Activated T-cell treated with anti-CD3 and anti-CD28 coated beads, Interleukin-2, amount 50 U/mL, for 24 hours (primary cell): Measurements from ENCODE around the gene EGFL6.
A peak's percentile ranks its signal among the peaks of the same experiment; 100 is the strongest.
"Not testable (repeated sequence)": the region's sequence is repeated elsewhere in the genome, so short reads cannot be mapped to it uniquely, and the experiment has no call there.

Experiments used
- DNase-seq: peaks from one replicate; pipeline ENCODE4 v3.0.0-alpha.2; 2020
- H3K27ac Mint-ChIP-seq: 2 replicates; pipeline ENCODE4 v1.8.0; 2020; ENCODE audit warnings: mild to moderate bottlenecking, mixed read lengths
- H3K27me3 Mint-ChIP-seq: 2 replicates; pipeline ENCODE4 v1.8.0; 2020; ENCODE audit warnings: mixed read lengths
- H3K36me3 Mint-ChIP-seq: 2 replicates; pipeline ENCODE4 v1.8.0; 2020; ENCODE audit warnings: low read depth, mixed read lengths
- H3K4me1 Mint-ChIP-seq: 2 replicates; pipeline ENCODE4 v1.8.0; 2020; ENCODE audit warnings: low read depth, mixed read lengths
- H3K4me3 Mint-ChIP-seq: 2 replicates; pipeline ENCODE4 v1.8.0; 2020; ENCODE audit warnings: mild to moderate bottlenecking, moderate library complexity, mixed read lengths
- H3K9me3 Mint-ChIP-seq: 2 replicates; pipeline ENCODE4 v1.8.0; 2020; ENCODE audit warnings: mixed read lengths

Gene EGFL6

DNA sequence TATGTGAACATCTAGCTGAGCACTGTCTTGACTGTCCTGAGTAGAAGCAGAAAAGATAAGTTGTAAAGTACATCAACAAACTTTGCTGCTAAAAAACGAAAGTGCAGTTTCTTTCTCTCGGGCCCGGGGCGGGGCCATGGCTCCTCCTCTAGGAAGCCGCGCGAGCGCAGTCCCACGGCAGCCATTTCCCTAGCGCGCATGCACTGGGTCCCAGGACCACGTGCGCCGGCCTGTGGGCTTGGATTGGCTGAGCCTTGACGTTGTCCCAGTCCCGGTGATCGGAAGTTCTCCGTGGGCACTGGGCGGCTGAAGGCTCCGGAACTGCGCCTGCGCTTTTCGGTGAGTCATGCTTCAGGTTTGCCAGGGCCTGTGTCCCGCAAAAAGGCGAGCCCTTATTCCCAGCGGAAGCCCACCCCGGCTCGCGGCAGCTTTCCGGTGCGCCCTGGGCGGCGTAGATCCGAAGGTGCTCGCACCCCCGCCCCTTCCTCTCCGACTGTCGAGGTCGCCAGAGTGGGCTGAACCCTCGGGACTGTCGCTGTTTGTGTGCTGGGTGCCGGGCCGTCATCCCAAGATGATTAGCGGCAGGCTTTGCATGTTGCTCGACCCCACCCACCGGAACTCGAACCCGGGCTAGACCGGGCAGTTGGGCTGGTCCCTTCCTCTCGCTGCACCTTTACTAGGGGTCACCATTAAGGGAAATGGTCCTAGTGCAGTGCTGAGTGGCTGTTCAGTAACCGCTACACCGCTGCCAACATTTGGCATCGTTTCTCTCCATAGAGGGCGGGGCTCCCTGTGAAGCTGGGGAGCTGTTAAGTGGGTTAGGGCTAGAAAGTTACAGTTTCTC is 83.7 kb downstream of the EGFL6 start, which contains the start of gene TCEANC:
Gene TCEANC, plus strand, starts transcription at position 292 of the 844 bp plus-strand sequence. CDS start 9,368 bp downstream, outside the sequence.
- peaks cover 29% of the 10 kb centered on the region for H3K4me1 Mint-ChIP-seq
- peak within 1 kb of the TSS; percentile 95 for H3K27ac Mint-ChIP-seq
- peaks cover 7% of the 10 kb centered on the region for H3K36me3 Mint-ChIP-seq
- peak within 1 kb of the TSS; percentile 85 for H3K4me3 Mint-ChIP-seq
- peaks cover 34% of the 10 kb centered on the region for H3K27me3 Mint-ChIP-seq
- no peaks in the 10 kb centered on the region for H3K9me3 Mint-ChIP-seq
- peak; percentile 98 for DNase-seq

DNA sequence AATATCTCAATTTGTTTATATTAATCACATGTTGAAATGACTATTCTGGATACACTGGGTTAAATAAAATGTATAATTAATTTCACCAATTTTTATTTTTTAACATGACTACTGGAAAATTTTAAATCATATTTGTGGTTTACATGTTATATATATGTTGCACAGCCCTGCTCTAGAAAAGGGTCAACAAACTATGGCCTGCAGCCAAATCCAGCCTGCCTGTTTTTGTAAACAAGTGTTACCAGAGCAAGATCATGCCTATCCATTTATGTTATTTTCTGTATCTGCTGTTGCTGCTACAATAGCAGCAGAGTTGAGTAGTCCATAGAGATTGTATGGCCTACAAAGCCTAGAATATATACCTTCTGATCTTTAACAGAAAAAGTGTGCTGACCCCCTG is 84.7 kb downstream of the EGFL6 start:
- H3K4me3 Mint-ChIP-seq, result no peak overlapping the region
- peaks cover 7% of the 10 kb centered on the region for H3K36me3 Mint-ChIP-seq
- DNase-seq, result no peak
- peaks cover 28% of the 10 kb centered on the region for H3K27me3 Mint-ChIP-seq
- no peak overlapping the region for H3K27ac Mint-ChIP-seq
- peaks cover 34% of the 10 kb centered on the region for H3K4me1 Mint-ChIP-seq
- no peaks in the 10 kb centered on the region for H3K9me3 Mint-ChIP-seq

DNA sequence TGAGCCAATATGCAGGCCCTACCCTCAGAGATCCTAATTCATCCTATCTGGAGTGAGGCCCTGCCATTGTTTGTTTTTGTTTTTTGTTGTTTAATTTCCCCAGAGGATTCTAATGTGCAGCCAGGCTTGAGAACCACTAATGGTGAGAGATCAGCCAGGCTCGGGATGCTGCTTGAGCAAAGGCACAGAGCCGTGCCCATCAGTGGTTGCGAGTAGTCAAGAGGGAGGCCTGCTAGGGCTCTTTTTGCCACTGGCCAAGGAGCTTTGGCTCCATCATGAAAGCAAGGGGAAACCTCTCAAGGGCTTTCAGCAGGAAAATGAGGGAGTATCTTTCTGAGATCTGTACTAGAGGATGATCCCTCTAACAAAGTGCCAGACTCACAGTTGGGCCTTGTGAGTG is 86.3 kb downstream of the EGFL6 start:
- Mint-ChIP-seq H3K27ac (no peak overlapping the region), H3K36me3 (peaks cover 13% of the 10 kb centered on the region), H3K27me3 (peaks cover 28% of the 10 kb centered on the region), H3K9me3 (no peaks in the 10 kb centered on the region), H3K4me1 (peaks cover 35% of the 10 kb centered on the region), H3K4me3 (no peak overlapping the region)
- DNase-seq, result no peak

DNA sequence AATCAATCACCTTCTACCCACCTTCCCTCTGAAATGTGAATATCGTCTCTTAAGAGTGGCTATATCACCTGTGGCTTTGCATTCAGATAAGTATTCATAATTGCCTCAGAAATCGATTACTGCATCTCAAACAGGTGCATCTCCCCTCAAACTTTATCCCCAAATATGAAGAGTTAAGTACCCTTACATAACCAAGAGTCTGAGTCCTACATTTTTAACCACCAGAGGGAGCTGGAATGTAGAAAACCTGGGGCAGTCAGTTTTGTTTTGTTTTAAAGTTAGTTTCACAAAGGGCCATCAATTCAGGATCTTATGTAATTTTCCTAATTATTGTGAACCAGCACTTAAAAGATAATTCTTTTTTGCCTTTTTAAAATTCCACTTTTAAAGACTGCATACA is 89.2 kb downstream of the EGFL6 start:
- H3K4me1 Mint-ChIP-seq, result peaks cover 32% of the 10 kb centered on the region
- no peak overlapping the region for H3K27ac Mint-ChIP-seq
- no peak overlapping the region for H3K4me3 Mint-ChIP-seq
- peaks cover 45% of the 10 kb centered on the region for H3K27me3 Mint-ChIP-seq
- H3K36me3 Mint-ChIP-seq, result peaks cover 31% of the 10 kb centered on the region
- DNase-seq, result no peak
- H3K9me3 Mint-ChIP-seq, result no peaks in the 10 kb centered on the region

DNA sequence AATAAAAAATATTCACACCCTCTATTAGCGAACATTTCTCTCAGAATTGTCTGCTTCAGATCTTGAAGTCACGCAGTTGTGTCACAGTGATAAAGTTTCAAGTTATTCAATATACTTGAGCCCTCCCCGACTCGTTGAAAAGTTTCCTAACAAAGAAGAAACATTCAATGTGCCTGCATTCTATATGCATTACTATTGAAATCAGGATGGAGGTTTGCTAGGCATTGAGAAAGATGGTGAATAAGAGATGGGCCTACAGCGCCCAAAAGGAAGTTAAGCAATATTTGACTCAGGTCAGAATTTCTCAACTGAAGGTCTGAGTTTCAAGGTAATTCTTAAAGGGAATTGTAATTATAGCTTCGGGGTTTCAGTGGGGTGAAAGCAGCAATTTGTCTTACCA is 89.7 kb downstream of the EGFL6 start:
- Mint-ChIP-seq H3K4me1 (peaks cover 31% of the 10 kb centered on the region), H3K27ac (peak overlapping the region; percentile 34)
- no peak for DNase-seq

DNA sequence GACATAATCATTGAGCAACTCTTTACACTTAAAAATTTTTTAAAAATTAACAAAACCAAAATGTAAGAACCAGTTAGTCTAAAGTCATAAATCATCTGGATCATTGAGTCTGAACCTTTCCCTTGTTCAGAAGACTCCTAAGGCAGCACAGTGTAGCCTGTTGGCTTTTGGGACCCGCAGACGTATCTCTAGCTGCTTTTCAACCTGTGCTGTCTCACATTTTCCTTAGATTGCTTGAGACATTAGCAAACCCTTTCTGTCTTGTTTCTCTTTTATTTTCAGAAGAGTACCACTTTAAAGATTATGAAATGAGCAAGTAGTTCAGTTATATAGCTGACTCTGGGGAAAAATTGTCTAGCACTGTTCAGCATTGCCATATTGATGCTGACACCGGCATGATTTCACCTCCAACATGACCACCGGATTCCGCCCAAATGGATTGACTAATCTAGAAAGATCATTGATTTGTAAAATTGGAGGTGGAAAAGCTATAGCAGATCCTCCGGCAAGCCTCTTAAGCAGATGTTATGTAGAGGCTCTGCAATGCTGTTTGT is 92.4 kb downstream of the EGFL6 start:
- DNase-seq, result no peak
- H3K27me3 Mint-ChIP-seq, result peaks cover 50% of the 10 kb centered on the region
- peaks cover 18% of the 10 kb centered on the region for H3K4me1 Mint-ChIP-seq
- peak overlapping the region; percentile 14 for H3K27ac Mint-ChIP-seq
- H3K9me3 Mint-ChIP-seq, result no peaks in the 10 kb centered on the region
- H3K36me3 Mint-ChIP-seq, result peaks cover 40% of the 10 kb centered on the region
- peak overlapping the region; percentile 46 for H3K4me3 Mint-ChIP-seq

More for the DNA sequence above, 89.7 kb downstream of the EGFL6 start:
- Mint-ChIP-seq H3K4me3 (no peak overlapping the region), H3K27me3 (peaks cover 49% of the 10 kb centered on the region), H3K36me3 (peaks cover 35% of the 10 kb centered on the region), H3K9me3 (no peaks in the 10 kb centered on the region)

DNA sequence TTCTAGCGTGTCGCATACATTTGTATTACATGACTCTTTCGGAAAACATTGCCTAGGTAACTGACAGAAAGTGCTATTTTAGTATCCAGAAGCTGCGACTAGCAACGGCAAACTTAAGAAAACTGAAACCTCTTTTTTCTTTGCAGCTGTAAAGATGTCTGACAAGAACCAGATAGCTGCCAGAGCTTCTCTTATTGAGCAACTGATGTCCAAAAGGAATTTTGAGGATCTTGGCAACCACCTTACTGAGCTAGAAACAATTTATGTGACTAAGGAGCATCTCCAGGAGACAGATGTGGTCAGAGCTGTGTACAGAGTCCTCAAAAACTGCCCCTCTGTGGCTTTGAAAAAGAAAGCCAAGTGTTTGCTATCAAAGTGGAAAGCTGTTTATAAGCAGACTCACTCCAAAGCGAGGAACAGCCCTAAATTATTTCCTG is 93.0 kb downstream of the EGFL6 start:
- Mint-ChIP-seq H3K4me3 (peak overlapping the region; percentile 46), H3K36me3 (peaks cover 37% of the 10 kb centered on the region), H3K27ac (peak overlapping the region; percentile 14), H3K9me3 (no peaks in the 10 kb centered on the region), H3K27me3 (peaks cover 49% of the 10 kb centered on the region), H3K4me1 (peaks cover 18% of the 10 kb centered on the region)
- DNase-seq, result no peak

DNA sequence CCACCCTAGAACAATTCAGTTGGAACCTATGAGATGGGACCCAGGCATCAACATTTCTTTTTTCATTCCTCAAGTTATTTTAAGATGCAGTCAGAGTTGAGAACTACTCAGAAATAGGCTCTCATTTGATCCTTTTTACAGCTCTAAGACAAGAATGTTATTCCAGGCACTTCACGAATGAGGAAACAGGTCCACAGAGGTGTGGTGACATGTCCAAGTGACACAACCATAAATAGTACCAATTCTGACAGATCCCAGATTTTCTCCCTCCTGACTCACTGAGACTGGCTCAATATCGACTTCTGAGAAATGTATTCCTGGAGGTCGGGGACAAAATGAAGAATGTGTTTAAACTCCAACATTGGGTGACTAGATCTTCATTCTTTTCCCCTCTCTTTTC is 94.6 kb downstream of the EGFL6 start:
- no peak overlapping the region for H3K4me3 Mint-ChIP-seq
- H3K27ac Mint-ChIP-seq, result no peak overlapping the region
- peaks cover 37% of the 10 kb centered on the region for H3K36me3 Mint-ChIP-seq
- peaks cover 50% of the 10 kb centered on the region for H3K27me3 Mint-ChIP-seq
- DNase-seq, result no peak
- H3K4me1 Mint-ChIP-seq, result peaks cover 19% of the 10 kb centered on the region
- H3K9me3 Mint-ChIP-seq, result no peaks in the 10 kb centered on the region

DNA sequence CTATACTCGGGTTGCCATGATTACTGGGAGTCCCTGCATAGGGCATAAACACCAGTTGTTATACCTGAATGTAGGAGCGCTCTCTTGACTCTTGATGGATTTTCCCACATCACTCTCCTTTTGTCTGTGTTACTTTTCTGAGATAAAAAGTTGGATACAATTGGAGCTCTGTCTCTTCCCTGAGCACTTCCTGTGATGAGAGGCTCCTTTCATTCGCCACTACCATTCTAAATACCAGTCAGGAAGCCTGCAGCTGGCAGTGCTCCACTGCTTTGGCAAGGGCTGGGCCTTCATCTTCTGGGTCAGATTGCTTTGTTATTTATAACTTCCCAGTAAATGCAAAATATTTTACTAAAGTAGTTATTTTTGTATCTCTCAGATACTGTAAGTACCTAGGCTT is 97.4 kb downstream of the EGFL6 start:
- Mint-ChIP-seq H3K27me3 (peaks cover 66% of the 10 kb centered on the region), H3K36me3 (peaks cover 28% of the 10 kb centered on the region)

DNA sequence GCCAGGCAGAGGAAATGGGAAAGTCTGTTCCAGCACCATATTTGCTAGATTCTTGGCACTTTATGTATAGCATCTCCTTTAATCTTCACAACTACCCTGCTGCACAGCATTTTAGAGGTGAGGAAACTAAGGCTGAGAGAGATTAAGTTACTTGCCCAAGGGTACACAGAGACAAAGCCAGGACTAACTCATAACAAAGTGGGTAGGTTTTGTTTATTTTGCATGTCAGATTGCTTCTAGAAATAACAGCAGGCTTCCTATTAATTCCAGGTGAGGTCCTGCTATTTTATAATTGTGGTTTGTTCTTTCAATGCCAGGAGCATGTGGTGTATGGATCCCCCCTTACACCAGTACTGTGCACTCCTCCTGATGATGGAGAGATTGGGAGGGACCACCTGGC is 98.5 kb downstream of the EGFL6 start:
- no peak overlapping the region for H3K4me3 Mint-ChIP-seq
- H3K27me3 Mint-ChIP-seq, result peaks cover 67% of the 10 kb centered on the region
- peaks cover 21% of the 10 kb centered on the region for H3K36me3 Mint-ChIP-seq
- no peak for DNase-seq
- H3K4me1 Mint-ChIP-seq, result peaks cover 23% of the 10 kb centered on the region
- H3K9me3 Mint-ChIP-seq, result no peaks in the 10 kb centered on the region
- no peak overlapping the region for H3K27ac Mint-ChIP-seq

More for the DNA sequence above, 97.4 kb downstream of the EGFL6 start:
- H3K27ac Mint-ChIP-seq, result no peak overlapping the region
- peaks cover 29% of the 10 kb centered on the region for H3K4me1 Mint-ChIP-seq
- no peaks in the 10 kb centered on the region for H3K9me3 Mint-ChIP-seq
- no peak overlapping the region for H3K4me3 Mint-ChIP-seq
- DNase-seq, result no peak

DNA sequence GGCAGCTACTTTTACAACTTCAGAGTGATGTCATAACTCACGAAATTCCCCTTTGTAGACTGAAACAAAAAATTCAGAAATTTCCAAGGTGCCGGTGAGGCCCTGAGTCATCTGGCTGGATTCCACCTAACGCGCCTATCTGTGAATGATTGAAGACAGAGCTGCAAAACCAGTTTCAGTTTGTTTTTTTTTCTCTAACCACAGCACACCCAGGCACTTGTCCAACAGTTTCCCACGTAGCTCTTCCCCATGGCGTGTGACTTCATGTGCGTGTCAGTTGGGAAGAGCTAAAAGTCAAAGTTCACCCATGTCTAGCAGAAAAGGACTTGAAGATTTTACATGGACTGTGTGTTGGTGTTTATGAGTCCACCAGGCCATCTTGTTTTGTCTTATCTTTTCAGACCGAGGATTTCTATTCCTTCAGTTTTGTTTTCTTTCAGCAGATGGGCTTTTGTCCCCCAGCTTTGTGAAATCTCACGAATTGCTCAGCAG is 99.9 kb downstream of the EGFL6 start:
- peak; percentile 61 for DNase-seq
- Mint-ChIP-seq H3K9me3 (no peaks in the 10 kb centered on the region), H3K36me3 (peaks cover 7% of the 10 kb centered on the region), H3K4me1 (peaks cover 23% of the 10 kb centered on the region), H3K27ac (peak overlapping the region; percentile 97), H3K4me3 (peak overlapping the region; percentile 74), H3K27me3 (peaks cover 61% of the 10 kb centered on the region)

DNA sequence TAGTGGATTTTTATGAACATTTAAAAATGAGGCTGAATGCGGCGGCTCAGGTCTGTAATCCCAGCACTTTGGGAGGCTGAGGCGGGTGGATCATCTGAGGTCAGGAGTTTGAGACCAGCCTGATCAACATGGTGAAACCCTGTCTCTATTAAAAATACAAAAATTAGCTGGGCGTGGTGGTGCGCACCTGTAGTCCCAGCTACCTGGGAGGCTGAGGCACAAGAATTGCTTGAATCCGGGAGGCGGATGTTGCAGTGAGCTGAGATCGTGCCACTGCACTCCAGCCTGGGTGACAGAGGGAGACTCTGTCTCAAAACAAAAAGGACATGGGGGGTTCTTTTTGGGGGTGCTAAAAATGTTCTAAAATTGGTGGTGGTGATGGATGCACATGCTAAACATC is 100.4 kb downstream of the EGFL6 start:
- H3K27ac Mint-ChIP-seq, result peak overlapping the region; percentile 97

DNA sequence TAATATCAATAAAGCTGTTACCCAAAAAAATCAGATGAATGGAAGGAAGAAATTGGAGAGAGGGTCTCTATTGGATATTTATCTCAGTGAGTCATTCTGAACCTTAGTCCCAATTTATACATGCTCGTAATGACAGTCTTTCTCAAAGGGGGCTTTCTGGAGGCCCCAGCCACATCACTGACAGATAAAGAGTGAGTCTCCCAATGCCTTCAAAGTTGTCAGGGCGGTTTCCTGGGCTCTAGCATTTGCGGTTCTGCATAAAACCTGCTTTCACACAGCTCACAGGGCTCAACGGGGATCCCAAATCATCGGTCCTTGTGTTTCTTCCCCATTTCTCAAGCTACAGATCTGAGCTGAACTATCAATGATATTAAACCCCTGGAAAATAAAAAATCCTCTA is 100.8 kb downstream of the EGFL6 start:
- peak overlapping the region; percentile 97 for H3K27ac Mint-ChIP-seq
- peaks cover 60% of the 10 kb centered on the region for H3K27me3 Mint-ChIP-seq

More for the DNA sequence above, 100.4 kb downstream of the EGFL6 start:
- Mint-ChIP-seq H3K27me3 (peaks cover 60% of the 10 kb centered on the region), H3K4me1 (peaks cover 23% of the 10 kb centered on the region), H3K4me3 (peak overlapping the region; percentile 74)
- not testable (repeated sequence) for H3K9me3 Mint-ChIP-seq, DNase-seq, H3K36me3 Mint-ChIP-seq

DNA sequence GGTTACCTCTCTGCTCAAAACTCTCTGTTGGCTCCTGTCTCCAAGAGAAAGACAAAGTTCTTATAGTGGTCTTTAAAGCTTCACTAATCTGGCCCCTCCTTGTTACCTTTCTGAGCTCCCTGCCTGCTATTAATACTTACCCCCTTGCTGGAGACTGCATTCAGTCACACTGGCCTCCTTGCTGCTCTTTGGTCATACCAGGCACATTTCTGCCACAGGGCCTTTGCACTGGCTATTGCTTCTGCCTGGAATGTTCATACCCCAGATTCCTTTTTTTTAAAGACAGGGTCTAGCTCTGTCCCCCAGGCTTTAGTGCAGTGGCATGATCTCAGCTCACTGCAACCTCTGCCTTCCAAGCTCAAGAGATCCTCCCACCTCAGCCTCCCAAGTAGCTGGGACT is 103.6 kb downstream of the EGFL6 start:
- peaks cover 22% of the 10 kb centered on the region for H3K4me1 Mint-ChIP-seq
- peaks cover 3% of the 10 kb centered on the region for H3K36me3 Mint-ChIP-seq
- peaks cover 58% of the 10 kb centered on the region for H3K27me3 Mint-ChIP-seq
- no peak for DNase-seq
- no peak overlapping the region for H3K27ac Mint-ChIP-seq
- no peak overlapping the region for H3K4me3 Mint-ChIP-seq
- H3K9me3 Mint-ChIP-seq, result no peaks in the 10 kb centered on the region

More for the DNA sequence above, 100.8 kb downstream of the EGFL6 start:
- Mint-ChIP-seq H3K9me3 (no peaks in the 10 kb centered on the region), H3K36me3 (peaks cover 3% of the 10 kb centered on the region), H3K4me1 (peaks cover 23% of the 10 kb centered on the region), H3K4me3 (peak overlapping the region; percentile 74)
- DNase-seq, result no peak

DNA sequence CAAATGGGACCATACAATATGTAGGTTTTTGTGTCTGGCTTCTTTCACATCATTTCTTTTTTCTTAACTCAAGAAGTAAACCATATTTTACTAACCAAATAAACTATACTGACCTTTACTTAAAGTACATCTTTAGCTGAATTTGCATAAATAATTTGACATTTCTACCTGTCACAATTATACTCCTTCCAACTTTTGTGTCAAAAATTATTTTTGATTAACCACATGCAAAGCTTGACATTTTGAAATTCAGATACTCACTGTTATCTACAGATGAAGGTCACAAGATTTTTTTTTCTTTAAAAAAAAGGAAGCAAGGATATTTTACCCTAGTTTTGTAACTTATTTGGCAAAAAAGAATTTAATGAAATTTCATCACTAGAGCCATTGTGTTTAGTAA is 107.5 kb downstream of the EGFL6 start:
- no peak overlapping the region for H3K4me3 Mint-ChIP-seq
- no peaks in the 10 kb centered on the region for H3K4me1 Mint-ChIP-seq
- H3K36me3 Mint-ChIP-seq, result no peaks in the 10 kb centered on the region
- no peaks in the 10 kb centered on the region for H3K9me3 Mint-ChIP-seq
- no peak for DNase-seq
- no peak overlapping the region for H3K27ac Mint-ChIP-seq
- H3K27me3 Mint-ChIP-seq, result peaks cover 65% of the 10 kb centered on the region
